GM19468 (cell line): ENCODE measurements around the gene SPAM1.
"Not testable (repeated sequence)": the region's sequence is repeated elsewhere in the genome, so short reads cannot be mapped to it uniquely, and the experiment has no call there.

Source experiments
- ATAC-seq: cut with Tn5 transposase; IDR thresholded peaks from one replicate; pipeline ENCODE4 v1.9.1; 2021; ENCODE audit warnings: mild to moderate bottlenecking, moderate library complexity, moderate number of reproducible peaks; ENCODE audit not compliant: unreplicated experiment; ENCODE audit errors: extremely low read depth

Gene SPAM1, protein sequence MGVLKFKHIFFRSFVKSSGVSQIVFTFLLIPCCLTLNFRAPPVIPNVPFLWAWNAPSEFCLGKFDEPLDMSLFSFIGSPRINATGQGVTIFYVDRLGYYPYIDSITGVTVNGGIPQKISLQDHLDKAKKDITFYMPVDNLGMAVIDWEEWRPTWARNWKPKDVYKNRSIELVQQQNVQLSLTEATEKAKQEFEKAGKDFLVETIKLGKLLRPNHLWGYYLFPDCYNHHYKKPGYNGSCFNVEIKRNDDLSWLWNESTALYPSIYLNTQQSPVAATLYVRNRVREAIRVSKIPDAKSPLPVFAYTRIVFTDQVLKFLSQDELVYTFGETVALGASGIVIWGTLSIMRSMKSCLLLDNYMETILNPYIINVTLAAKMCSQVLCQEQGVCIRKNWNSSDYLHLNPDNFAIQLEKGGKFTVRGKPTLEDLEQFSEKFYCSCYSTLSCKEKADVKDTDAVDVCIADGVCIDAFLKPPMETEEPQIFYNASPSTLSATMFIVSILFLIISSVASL

DNA sequence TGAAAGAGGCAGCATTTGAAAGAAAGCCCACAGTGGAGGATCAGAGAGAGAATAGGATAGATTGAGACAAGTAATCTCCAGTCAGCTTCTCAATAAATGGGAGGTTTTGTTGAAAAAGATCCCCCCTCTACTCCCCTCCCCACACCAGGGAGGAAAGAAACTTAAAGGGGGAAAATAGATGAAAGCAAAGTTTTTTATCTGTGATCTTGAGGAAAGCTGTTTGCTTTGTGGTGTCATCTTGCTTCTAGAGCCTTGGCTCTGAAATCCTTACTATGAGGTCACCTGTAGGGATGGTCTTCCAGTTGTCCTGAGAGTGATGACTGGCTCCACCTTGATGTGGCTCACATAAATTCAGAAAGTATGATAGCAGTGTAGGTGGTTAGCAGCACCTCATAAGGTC lies at the start of gene SPAM1:
Gene SPAM1, plus strand, starts transcription at position 301 of the 400 bp plus-strand sequence. CDS start 28,330 bp downstream, outside the sequence.
- ATAC-seq: no peak

GRCh38 chr7:123876557-123877256 lies 48.3 kb upstream of the SPAM1 start:
- no peak for ATAC-seq

- no peak for ATAC-seq
These were observed 45.4 kb upstream of the SPAM1 start for GRCh38 chr7:123879628-123880027.

DNA sequence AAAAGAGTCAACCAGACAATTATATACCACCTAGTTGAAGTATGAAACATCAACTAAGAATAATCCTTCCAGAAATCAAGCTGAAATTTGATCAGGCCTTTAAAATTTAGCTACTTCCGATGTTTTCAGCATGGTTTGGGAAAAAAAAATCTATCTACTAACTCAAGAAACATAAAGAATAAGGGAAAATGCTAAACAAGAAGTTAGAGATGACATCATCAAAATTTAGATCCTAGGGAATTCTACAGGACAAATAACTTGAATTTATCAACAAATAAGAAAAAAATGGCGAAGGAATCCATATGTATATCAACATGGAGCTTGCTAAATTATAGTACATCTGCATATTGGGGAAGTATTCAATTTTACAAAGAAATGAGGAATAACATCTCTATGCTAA lies 43.7 kb upstream of the SPAM1 start:
- ATAC-seq: no peak

- ATAC-seq: no peak
These were observed 41.9 kb upstream of the SPAM1 start for GRCh38 chr7:123883154-123883553.

DNA sequence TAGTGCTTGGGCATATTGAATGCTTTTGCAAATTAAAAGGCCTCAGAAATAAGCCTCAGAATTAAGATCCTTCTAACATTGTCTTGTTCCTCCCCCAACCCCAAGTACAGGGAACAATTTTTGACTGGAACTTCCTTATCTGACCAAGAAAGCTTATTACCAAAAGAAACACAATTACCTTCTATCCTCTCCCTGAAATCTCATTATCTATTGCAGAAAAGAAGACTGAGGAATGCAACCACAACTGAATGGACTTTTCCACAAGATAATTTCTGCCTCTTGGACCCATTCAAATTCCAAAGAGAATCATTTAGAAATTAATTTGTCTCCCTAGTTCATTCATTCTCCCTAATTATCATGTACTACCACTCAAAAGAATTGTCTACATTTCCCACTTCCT lies 36.8 kb upstream of the SPAM1 start:
- no peak for ATAC-seq

DNA sequence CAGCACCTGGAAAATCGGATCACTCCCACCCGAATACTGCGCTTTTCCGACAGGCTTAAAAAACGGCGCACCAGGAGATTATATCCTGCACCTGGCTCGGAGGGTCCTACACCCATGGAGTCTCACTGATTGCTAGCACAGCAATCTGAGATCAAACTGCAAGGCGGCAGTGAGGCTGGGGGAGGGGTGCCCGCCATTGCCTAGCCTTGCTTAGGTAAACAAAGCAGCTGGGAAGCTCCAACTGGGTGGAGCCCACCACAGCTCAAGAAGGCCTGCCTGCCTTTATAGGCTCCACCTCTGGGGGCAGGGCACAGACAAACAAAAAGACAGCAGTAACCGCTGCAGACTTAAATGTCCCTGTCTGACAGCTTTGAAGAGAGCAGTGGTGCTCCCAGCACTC lies 30.3 kb upstream of the SPAM1 start:
- not testable (repeated sequence) for ATAC-seq

- ATAC-seq: no peak
These were observed 23.9 kb upstream of the SPAM1 start for GRCh38 chr7:123901101-123901500.

DNA sequence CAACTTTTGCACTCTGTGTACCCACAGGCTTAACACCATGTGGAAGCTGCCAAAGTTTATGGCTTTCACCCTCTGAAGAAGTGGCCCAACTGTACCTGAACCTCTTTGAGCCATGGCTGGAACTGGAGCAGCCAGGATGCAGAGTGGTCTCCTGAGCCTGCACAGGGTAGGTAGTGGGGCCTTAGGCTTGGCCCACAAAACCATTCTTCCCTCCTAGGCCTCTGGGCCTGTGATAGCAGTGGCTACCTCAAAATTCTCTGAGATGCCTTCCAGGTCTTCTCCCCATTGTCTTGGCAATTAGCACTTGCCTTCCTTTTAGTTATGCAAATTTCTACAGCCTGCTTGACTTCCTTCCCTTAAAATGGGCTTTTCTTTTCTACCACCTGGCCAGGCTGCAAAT lies 19.3 kb upstream of the SPAM1 start:
- ATAC-seq: no peak

- ATAC-seq: no peak
These were observed 8.8 kb upstream of the SPAM1 start for GRCh38 chr7:123916240-123916724.

- no peak for ATAC-seq
These were observed 7.2 kb upstream of the SPAM1 start for GRCh38 chr7:123917878-123918277.

DNA sequence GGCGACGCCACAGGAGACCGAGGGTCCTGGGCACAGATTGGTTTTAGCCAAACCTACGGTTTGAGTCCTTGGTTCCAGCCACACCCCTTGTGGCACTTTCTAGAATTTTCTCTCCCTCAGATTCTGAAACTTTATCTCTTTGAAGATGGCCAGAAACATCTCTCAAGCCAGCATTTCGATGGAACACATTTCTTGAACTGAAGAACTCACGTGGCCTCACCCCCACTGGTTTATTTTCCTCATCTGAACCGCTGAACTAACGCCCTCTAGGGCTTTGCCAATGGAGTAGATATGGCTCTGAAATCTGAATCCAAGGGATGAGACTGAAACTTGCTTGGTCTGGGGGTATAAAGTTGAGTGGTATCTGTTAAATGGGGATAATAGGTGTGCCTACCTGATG lies 6.7 kb upstream of the SPAM1 start:
- no peak for ATAC-seq

DNA sequence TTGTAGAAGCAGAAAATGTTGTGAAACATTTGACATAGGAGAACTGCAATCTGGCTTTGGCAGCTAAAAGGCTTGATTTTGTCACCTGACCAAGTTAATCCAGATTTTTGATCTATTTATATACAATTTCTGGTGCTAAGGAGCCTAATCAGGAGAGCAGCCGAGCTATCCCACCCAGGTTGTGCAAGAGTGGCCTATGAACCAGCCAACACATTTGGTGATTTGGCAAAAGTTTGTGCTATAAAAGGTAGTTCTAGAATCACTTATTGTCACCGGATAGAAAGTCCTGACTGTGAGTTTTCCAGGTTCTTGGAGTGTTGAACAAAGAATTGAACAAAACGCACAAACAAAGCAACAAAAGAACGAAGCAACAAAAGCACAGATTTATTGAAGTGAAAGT lies 1.4 kb upstream of the SPAM1 start:
- no peak for ATAC-seq

- ATAC-seq: no peak
These were observed 4.1 kb downstream of the SPAM1 start for GRCh38 chr7:123929107-123929506.

GRCh38 chr7:123929655-123930054 lies 4.6 kb downstream of the SPAM1 start:
- ATAC-seq: no peak

DNA sequence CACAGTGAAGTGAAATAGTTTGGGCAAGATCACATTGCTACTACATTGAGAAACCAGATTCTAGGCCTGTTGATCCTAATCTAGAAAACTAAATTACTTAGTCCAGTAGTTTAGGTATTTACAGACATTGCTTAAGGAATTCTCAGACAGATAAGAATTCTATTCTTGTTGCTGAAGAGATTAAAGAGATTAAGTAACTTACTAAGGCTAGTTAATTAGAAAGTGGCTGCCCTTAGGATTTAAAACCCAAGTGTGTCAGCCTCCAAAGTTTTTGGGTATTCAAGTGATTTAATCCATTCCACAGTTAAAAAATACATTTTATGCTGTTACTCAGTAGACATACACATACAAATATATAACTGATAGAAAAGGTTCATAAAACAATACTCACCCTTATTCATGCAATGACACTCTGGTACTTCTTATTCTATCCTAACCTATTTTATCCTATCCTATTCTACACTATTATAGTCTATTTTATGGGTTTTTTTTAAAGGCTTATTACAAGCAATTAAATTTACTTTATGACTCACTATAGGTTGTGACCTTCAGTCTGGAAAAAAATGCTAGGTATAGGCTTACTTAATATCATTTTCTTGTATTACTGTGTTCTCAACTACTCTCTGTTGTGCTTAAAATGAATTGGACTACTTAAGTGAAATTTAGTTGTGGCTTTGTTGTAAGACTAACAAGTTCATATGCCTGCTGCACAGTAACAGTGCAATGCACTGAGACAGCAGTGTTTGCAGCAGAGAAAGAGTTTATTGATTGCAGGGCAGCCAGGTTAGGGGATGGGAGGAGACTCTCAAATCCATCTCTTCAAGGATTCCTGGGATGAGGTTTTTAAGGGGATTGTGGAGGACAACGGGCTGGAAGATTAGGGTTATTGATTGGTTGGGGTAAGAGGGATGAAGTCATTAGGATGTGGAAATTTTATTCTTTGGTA lies 10.7 kb downstream of the SPAM1 start:
- no peak for ATAC-seq

DNA sequence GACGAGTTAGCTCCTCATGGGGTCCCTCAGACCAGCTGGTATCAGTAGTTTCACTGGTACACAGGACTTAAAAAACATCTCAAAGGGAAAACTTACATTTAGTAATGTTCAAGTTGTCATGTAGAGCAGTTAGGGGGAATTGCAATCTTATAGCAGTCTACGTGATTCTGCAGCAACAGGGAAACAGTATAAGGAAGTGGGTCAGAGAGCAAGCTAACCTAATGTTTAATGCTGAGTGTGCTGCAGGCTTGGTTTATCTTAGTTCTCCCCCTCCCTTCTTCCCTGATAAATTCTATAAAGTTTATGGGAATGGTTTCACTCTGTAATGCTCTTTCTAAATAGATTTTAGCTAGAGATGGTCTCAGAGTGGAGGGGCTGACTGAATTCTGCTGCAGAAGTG lies 11.3 kb downstream of the SPAM1 start:
- ATAC-seq: no peak

- no peak for ATAC-seq
These were observed 14.7 kb downstream of the SPAM1 start for GRCh38 chr7:123939784-123940183.

DNA sequence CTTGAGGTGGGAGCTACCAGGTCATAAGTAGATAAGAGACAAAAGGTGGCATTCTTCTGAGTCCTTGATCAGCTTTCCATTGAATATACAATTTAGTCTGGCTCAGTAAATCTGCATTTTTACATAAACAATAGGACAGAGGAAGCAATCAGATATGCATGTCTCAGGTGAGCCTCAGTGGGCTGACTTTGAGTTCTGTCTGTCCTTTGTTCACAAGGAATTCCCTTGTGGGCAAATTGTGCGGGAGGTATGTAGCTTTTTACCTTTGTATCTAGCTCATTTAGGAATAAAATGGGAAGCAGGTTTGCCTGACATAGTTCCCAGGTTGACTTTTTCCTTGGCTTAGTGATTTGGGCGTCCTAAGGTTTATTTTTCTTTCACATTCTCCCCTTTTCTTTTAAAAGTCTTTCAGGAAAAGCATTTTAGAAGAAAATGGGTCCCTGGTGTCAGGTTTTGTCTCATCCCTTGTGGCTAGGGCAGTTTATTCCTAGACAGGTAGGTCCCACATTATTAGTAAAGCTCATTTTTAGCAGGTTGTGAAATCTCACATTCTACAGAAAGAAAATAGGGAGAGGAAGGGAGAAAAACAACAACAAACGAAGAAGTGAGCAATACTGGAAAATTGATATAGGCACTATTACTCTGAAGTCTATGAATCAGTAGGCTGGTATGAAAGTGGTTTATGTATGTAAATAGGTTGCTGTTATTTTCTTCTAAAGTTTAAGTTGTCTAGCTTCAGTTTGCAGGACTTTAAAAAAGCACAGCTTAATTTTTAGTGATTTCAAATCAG lies 16.5 kb downstream of the SPAM1 start:
- no peak for ATAC-seq
